K562 (cell line): ENCODE data around the gene SLC6A6. TPM values are rescaled to one million over a fixed set of nuclear protein-coding genes. Genes with fewer than 3 reads are reported as not detected.

ENCODE experiments used
- ATAC-seq: fragments of 200-7000 bp; cut with Tn5 transposase; 3 replicates; pipeline ENCODE4 v1.9.1; 2020; ENCODE audit warnings: moderate library complexity
- BruUV-seq: library from RNA; stranded (reverse); fragments of 400-500 nt; replicated peaks from 2 replicates; lab custom pipeline; 2021; lab: Mats Ljungman, UMichigan
- CTCF ChIA-PET: fragments of 300-600 bp; formaldehyde crosslinking; extraction: SDS; loops from one replicate; lab custom pipeline; 2021; ENCODE audit warnings: low intra/inter-chr PET ratio; lab: Yijun Ruan, JAX
- POLR2A ChIA-PET: fragments of 300-600, 350-650 bp; sonication (Branson Sonifier 250); formaldehyde crosslinking; extraction: SDS; loops from one replicate; lab custom pipeline; 2021; ENCODE audit warnings: antibody characterized with exemption, inconsistent platforms; lab: Yijun Ruan, JAX
- DNase-seq, 4 experiments: peaks; one replicate each; pipeline versions ENCODE4 v3.0.0 to v3.0.0-alpha.2; 2011 to 2018; ENCODE audit warnings: low spot score in 3 of 4, mixed read lengths in 3 of 4; ENCODE audit errors: extremely low read depth in 1 of 4
- FAIRE-seq: peaks from 2 replicates; lab custom pipeline; 2011; peaks lifted over from hg19 to GRCh38; lab: Jason Lieb, UNC
- H2AFZ ChIP-seq: 2 replicates; pipeline ENCODE4 v1.6.0; 2011; ENCODE audit warnings: low read depth, low read length, control low read depth, inconsistent platforms
- H3K27ac ChIP-seq: fragments of 200-600 bp; 3 replicates; pipeline ENCODE4 v1.8.0; 2011; ENCODE audit warnings: low read depth, mild to moderate bottlenecking, control low read depth, inconsistent platforms, low read length, moderate library complexity, mixed read lengths; ENCODE audit errors: extremely low read depth
- H3K27me3 ChIP-seq, 2 experiments: fragments of 300-600 bp in 1 of 2; 2 replicates in 1 of 2; 3 replicates in 1 of 2; pipeline versions ENCODE4 v1.6.0 to v1.8.0; 2011; ENCODE audit warnings: inconsistent platforms in 2 of 2, low read length in 2 of 2, mild to moderate bottlenecking in 1 of 2, mixed read lengths in 1 of 2, moderate library complexity in 1 of 2; ENCODE audit not compliant: control insufficient read depth in 2 of 2, insufficient read depth in 2 of 2
- H3K36me3 ChIP-seq: fragments of 300-600 bp; 3 replicates; pipeline ENCODE4 v1.8.0; 2011; ENCODE audit warnings: mild to moderate bottlenecking, low read length, inconsistent platforms; ENCODE audit not compliant: control insufficient read depth, insufficient read depth
- H3K4me1 ChIP-seq, 2 experiments: fragments of 200-600 bp in 1 of 2; replicated peaks in 1 of 2; 2 replicates in 1 of 2; 3 replicates in 1 of 2; pipeline versions ENCODE4 v1.5.1 to v1.8.0; 2011; ENCODE audit warnings: inconsistent platforms in 2 of 2, low read length in 2 of 2, mild to moderate bottlenecking in 1 of 2, mixed read lengths in 1 of 2, moderate library complexity in 1 of 2; ENCODE audit not compliant: control insufficient read depth in 2 of 2, insufficient read depth in 2 of 2
- H3K4me2 ChIP-seq: 2 replicates; pipeline ENCODE4 v1.6.1; 2011; ENCODE audit warnings: low read length, control low read depth, inconsistent platforms, mixed read lengths; ENCODE audit not compliant: insufficient read depth
- H3K4me3 ChIP-seq: fragments of 200-600 bp; sonication (generic), shearing (Covaris generic); 2 replicates; pipeline ENCODE4 v1.5.1; 2016; ENCODE audit warnings: control low read depth, inconsistent platforms
- H3K79me2 ChIP-seq: fragments of 200-600 bp; 3 replicates; pipeline ENCODE4 v1.8.0; 2011; ENCODE audit warnings: low read length, inconsistent platforms; ENCODE audit not compliant: control insufficient read depth, insufficient read depth
- H3K9ac ChIP-seq, 2 experiments: 2 replicates each; pipeline versions ENCODE4 v1.6.0 to v1.6.1; 2011; ENCODE audit warnings: low read depth in 2 of 2, low read length in 2 of 2, control low read depth in 1 of 2, inconsistent platforms in 1 of 2, mild to moderate bottlenecking in 1 of 2, mixed read lengths in 1 of 2; ENCODE audit not compliant: insufficient read depth in 1 of 2
- H3K9me1 ChIP-seq: one replicate; pipeline ENCODE4 v1.6.0; 2011; ENCODE audit warnings: inconsistent platforms, mild to moderate bottlenecking, low read length, moderate library complexity; ENCODE audit not compliant: control insufficient read depth, insufficient read depth
- H3K9me3 ChIP-seq: replicated peaks from 2 replicates; pipeline ENCODE4 v1.5.1; 2011; ENCODE audit warnings: low read depth, low read length, inconsistent platforms; ENCODE audit not compliant: control insufficient read depth, insufficient read depth
- H4K20me1 ChIP-seq: replicated peaks from 2 replicates; pipeline ENCODE4 v1.6.1; 2011; ENCODE audit warnings: low read length, inconsistent platforms, mixed read lengths; ENCODE audit not compliant: control insufficient read depth, insufficient read depth
- DNMT1 ChIP-seq: fragments of 450-650 bp; IDR thresholded peaks from 2 replicates; pipeline ENCODE4 v1.6.1; 2016; ENCODE audit warnings: antibody characterized with exemption, mild to moderate bottlenecking
- E2F3 ChIP-seq: fragments of 250-450 bp; sonication (Bioruptor Pico); IDR thresholded peaks from 2 replicates; pipeline ENCODE4 v1.4.0; 2020; ENCODE audit warnings: mild to moderate bottlenecking
- FOXM1 ChIP-seq, 2 experiments: fragments of 450-650 bp in 1 of 2; sonication (generic) in 1 of 2; formaldehyde crosslinking in 1 of 2; IDR thresholded peaks; 2 replicates each; pipeline versions ENCODE4 v1.6.1 to v1.9.0; 2017 to 2022; ENCODE audit warnings: low read depth in 2 of 2, mild to moderate bottlenecking in 2 of 2, missing genetic modification reagents in 1 of 2, moderate library complexity in 1 of 2
- KDM1A ChIP-seq, 2 experiments: fragments of 450-650 bp; IDR thresholded peaks; 2 replicates each; pipeline ENCODE4 v1.6.1; 2016; ENCODE audit warnings: mild to moderate bottlenecking in 2 of 2
- MEF2D ChIP-seq: conservative IDR thresholded peaks from 2 replicates; pipeline ENCODE4 v1.6.1; 2016; ENCODE audit warnings: low read depth, missing genetic modification characterization, missing compliant biosample characterization
- RREB1 ChIP-seq: fragments of 250-450 bp; sonication (Bioruptor Pico); IDR thresholded peaks from 2 replicates; pipeline ENCODE4 v1.4.0; 2020
- TAF9B ChIP-seq: fragments of 450-650 bp; IDR thresholded peaks from 2 replicates; pipeline ENCODE4 v1.6.1; 2018; ENCODE audit warnings: mild to moderate bottlenecking; ENCODE audit not compliant: partially characterized antibody
- ZBTB12 ChIP-seq: fragments of 250-450 bp; sonication (Bioruptor Pico); IDR thresholded peaks from 2 replicates; pipeline ENCODE4 v1.4.0; 2020
- ZFPM2 ChIP-seq: fragments of 250-450 bp; sonication (Bioruptor Pico); IDR thresholded peaks from 2 replicates; pipeline ENCODE4 v1.5.1; 2022; ENCODE audit warnings: mild to moderate bottlenecking
- ZNF140 ChIP-seq: fragments of 250-450 bp; sonication (Bioruptor Pico); IDR thresholded peaks from 2 replicates; pipeline ENCODE4 v1.8.0; 2021; ENCODE audit warnings: moderate library complexity, mild to moderate bottlenecking, inconsistent platforms
- ZNF184 ChIP-seq: sonication (generic); formaldehyde crosslinking; IDR thresholded peaks from 2 replicates; pipeline ENCODE4 v1.5.0; 2020; ENCODE audit warnings: missing genetic modification reagents
- ZNF507 ChIP-seq: conservative IDR thresholded peaks from 2 replicates; pipeline ENCODE4 v1.6.1; 2017; ENCODE audit warnings: missing genetic modification characterization, missing compliant biosample characterization
- ZNF583 ChIP-seq: fragments of 250-450 bp; sonication (Bioruptor Pico); IDR thresholded peaks from 2 replicates; pipeline ENCODE4 v1.4.0; 2020
- WGBS: fragments of 100-300 bp; shearing (Covaris generic); methylation state at CpG from one replicate; pipeline ENCODE4 v1.1.6; 2016; ENCODE audit warnings: low coverage, mixed read lengths; ENCODE audit not compliant: insufficient coverage; ENCODE audit errors: missing lambda C conversion rate; 5-methylcytosine and 5-hydroxymethylcytosine counted together
- in situ Hi-C: fragments of 300-500 bp; cut with MboI; formaldehyde crosslinking; loops from 4 replicates; pipeline ENCODE4 v1.15.0; 2018; ENCODE audit warnings: inconsistent platforms, mixed read lengths
- intact Hi-C: fragments of 100-400 bp; cut with micrococcal nuclease; formaldehyde crosslinking; loops from 2 replicates; pipeline ENCODE4 v1.14.2; 2022
- polyA plus RNA-seq, 8 experiments: library from polyadenylated mRNA; depleted of rRNA in 4 of 8; stranded (reverse) in 5 of 8; unstranded in 3 of 8; fragments of >200 nt; fragmentation: Nextera tagmentation in 2 of 8; fragmentation: Illumina TruSeq in 1 of 8; extraction: Ambion mirVana in 2 of 8; extraction: Trizol in 1 of 8; gene quantifications; 2 replicates each; pipeline versions ENCODE4 v1.2.1 to v1.2.3, GENCODE V29; 2011 to 2014; ENCODE audit warnings: inconsistent platforms in 1 of 8, missing spikeins in 1 of 8
- total RNA-seq, 7 experiments: library from RNA; depleted of rRNA in 6 of 7; stranded (reverse); fragments of >200 nt in 6 of 7; fragmentation: Illumina TruSeq in 2 of 7; extraction: Trizol in 2 of 7; gene quantifications; 2 replicates each; pipeline versions ENCODE4 v1.2.1 to v1.2.3, GENCODE V29; 2011 to 2021; ENCODE audit warnings: low replicate concordance in 1 of 7
- TF ChIP-seq, protein P1 (sequence below): fragments of 250-450 bp; sonication (Bioruptor Pico); IDR thresholded peaks from 2 replicates; pipeline ENCODE4 v1.8.0; 2022; ENCODE audit warnings: moderate library complexity, mild to moderate bottlenecking, inconsistent platforms

The SLC6A6 gene
- total and polyA plus RNA-seq, 9 of the 15 experiments (the other 6 are each of a cell fraction or from before 2014, with no cell fraction given): 12.3 to 203 (median 93.2) TPM

GRCh38 chr3:14397940-14398796 is 4.2 kb upstream of the SLC6A6 start:
- Histone ChIP-seq H3K9ac (no peak overlapping the region; a peak in 2 of 4 replicates), H2AFZ (no peak overlapping the region; the same call in 1 of the 2 replicates), H4K20me1 (no peaks in the 10 kb centered on the region), H3K27me3 (no peaks in the 10 kb centered on the region), H3K4me2 (no peak overlapping the region), H3K79me2 (peaks cover 8% of the 10 kb centered on the region), H3K27ac (no peak overlapping the region), H3K4me3 (no peak overlapping the region), H3K4me1 (peaks cover 0 to 26% of the 10 kb centered on the region in 2 experiments; a peak in 3 of 5 replicates), H3K36me3 (peaks cover 2% of the 10 kb centered on the region; the same call in 1 of the 3 replicates), H3K9me3 (no peaks in the 10 kb centered on the region), H3K9me1 (no peaks in the 10 kb centered on the region)
- no peak for ATAC-seq
- POLR2A ChIA-PET: interaction anchor here (0.7 to 2.1 kb wide), 6 partner anchors 9 to 166 kb away, joined by 3 to 8 read pairs (median 3); no protein-coding TSS in a partner anchor
- WGBS: 39% methylated on average over 14 of the region's 14 CpGs
- BruUV-seq: no TSS peak
- FAIRE-seq: no peak
- CTCF ChIA-PET: no interaction called here
- DNase-seq: no peak
- in situ Hi-C loops: no loop called here
- intact Hi-C loops: no loop called here
- TF ChIP-seq ZBTB12 (CRISPR knock-in tag) (no peak), MEF2D (tag) (no peak), ZNF507 (tag) (no peak), ZFPM2 (CRISPR knock-in tag) (no peak), DNMT1 (no peak), TAF9B (no peak), ZNF184 (CRISPR knock-in tag) (no peak), RREB1 (no peak), FOXM1 (IDR thresholded peaks at IDR 0.05; ENCODE audit: low read depth) (no peak), FOXM1 (CRISPR knock-in tag; IDR thresholded peaks at IDR 0.05; ENCODE audit: low read depth) (no peak), KDM1A (IDR thresholded peaks at IDR 0.05) (peak; percentile 14 to 38; a peak in 3 of 4 replicates), ZNF583 (CRISPR knock-in tag) (no peak), ZNF140 (CRISPR knock-in tag) (no peak), E2F3 (no peak)
- TF ChIP-seq, protein P1, sequence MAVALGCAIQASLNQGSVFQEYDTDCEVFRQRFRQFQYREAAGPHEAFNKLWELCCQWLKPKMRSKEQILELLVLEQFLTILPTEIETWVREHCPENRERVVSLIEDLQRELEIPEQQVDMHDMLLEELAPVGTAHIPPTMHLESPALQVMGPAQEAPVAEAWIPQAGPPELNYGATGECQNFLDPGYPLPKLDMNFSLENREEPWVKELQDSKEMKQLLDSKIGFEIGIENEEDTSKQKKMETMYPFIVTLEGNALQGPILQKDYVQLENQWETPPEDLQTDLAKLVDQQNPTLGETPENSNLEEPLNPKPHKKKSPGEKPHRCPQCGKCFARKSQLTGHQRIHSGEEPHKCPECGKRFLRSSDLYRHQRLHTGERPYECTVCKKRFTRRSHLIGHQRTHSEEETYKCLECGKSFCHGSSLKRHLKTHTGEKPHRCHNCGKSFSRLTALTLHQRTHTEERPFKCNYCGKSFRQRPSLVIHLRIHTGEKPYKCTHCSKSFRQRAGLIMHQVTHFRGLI (CRISPR knock-in tag): no peak
